ENCODE data around the gene RALGAPA2.

DNA sequence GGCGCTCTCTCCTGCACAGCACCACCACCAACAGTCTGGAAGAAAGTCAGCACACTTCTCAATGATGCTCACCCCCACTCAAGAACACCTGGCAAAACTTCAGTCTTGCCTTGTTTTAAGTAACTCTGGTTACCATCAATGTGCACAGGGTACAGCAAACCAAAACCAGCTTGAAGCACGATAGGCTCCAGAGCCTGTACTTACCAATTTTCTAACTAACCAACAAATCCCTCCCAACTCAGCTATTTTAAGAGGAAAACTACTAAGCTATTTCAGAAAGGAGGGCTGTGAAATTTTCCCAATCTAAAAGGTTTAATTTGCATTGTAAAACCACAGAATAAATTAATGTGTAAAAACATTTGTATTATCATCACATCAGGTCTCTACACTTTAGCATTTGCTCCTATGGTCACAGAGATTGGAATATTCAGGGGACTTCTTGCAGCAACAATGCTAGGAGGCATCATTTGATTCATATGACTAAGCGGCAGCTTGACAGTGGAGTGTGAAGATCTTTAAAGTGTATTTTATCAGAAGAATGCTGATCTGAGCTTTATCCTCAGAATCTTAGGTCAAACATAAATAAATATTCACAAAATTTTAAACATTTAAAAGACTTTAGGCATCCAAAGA lies 82.8 kb downstream of the RALGAPA2 start:
- TF ChIP-seq TAF1 (IDR thresholded peaks at IDR 0.05; ENCODE audit: low read depth) (no peak), CTCF (IDR thresholded peaks at IDR 0.05; ENCODE audit: poor library complexity, severe bottlenecking) (no peak)

Measured in neural cell (in vitro differentiated cells).